KOPT-K1 (cell line): Measurements from ENCODE around the gene CHST4.
"Not testable (repeated sequence)": the region's sequence is repeated elsewhere in the genome, so short reads cannot be mapped to it uniquely, and the experiment has no call there.

Experiments used
- H3K27ac ChIP-seq: fragments of 200-600 bp; sonication (generic); 2 replicates; pipeline ENCODE4 v1.5.1; 2016; ENCODE audit warnings: antibody characterized with exemption, mild to moderate bottlenecking, low read depth, low read length; ENCODE audit not compliant: poor library complexity, severe bottlenecking
- H3K36me3 ChIP-seq: fragments of 200-600 bp; sonication (generic); 2 replicates; pipeline ENCODE4 v1.5.1; 2017; ENCODE audit warnings: antibody characterized with exemption, mild to moderate bottlenecking, low read length, moderate library complexity; ENCODE audit not compliant: insufficient read depth
- H3K9me3 ChIP-seq: fragments of 200-600 bp; sonication (generic); 2 replicates; pipeline ENCODE4 v1.5.1; 2017; ENCODE audit warnings: antibody characterized with exemption, low read length, mild to moderate bottlenecking; ENCODE audit not compliant: insufficient read depth, poor library complexity, severe bottlenecking

CHST4 gene

GRCh38 chr16:71573387-71574094 is 47.3 kb downstream of the CHST4 start:
- no peaks in the 10 kb centered on the region for H3K36me3 ChIP-seq
- no peak overlapping the region for H3K27ac ChIP-seq
- H3K9me3 ChIP-seq, result no peaks in the 10 kb centered on the region

- H3K36me3 ChIP-seq, result no peaks in the 10 kb centered on the region
- H3K9me3 ChIP-seq, result no peaks in the 10 kb centered on the region
- H3K27ac ChIP-seq, result no peak overlapping the region
These were observed 48.5 kb downstream of the CHST4 start for GRCh38 chr16:71574702-71575101.

GRCh38 chr16:71576971-71577370 is 50.7 kb downstream of the CHST4 start, which contains the start of gene TAT:
Gene TAT (minus strand): TSS chr16:71577092. CDS start chr16:71576415, 677 bp downstream.
- Histone ChIP-seq H3K9me3 (no peaks in the 10 kb centered on the region), H3K36me3 (no peaks in the 10 kb centered on the region), H3K27ac (no peak within 1 kb of the TSS)

- not testable (repeated sequence) for H3K9me3 ChIP-seq, H3K36me3 ChIP-seq, H3K27ac ChIP-seq
These were observed 56.3 kb downstream of the CHST4 start for GRCh38 chr16:71582553-71582848.

- Histone ChIP-seq H3K27ac (no peak overlapping the region), H3K36me3 (no peaks in the 10 kb centered on the region), H3K9me3 (no peaks in the 10 kb centered on the region)
These were observed 58.5 kb downstream of the CHST4 start for GRCh38 chr16:71584543-71585317.

GRCh38 chr16:71585318-71585703 is 59.1 kb downstream of the CHST4 start:
- Histone ChIP-seq H3K9me3 (no peaks in the 10 kb centered on the region), H3K27ac (no peak overlapping the region), H3K36me3 (no peaks in the 10 kb centered on the region)
